Naive thymus-derived CD4-positive, alpha-beta T cell (primary cell): ENCODE measurements around the gene SECISBP2. TPM values are rescaled to one million over a fixed set of nuclear protein-coding genes. Genes with fewer than 3 reads are reported as not detected.
"Not testable (repeated sequence)": the region's sequence is repeated elsewhere in the genome, so short reads cannot be mapped to it uniquely, and the experiment has no call there.

ENCODE experiments used
- ATAC-seq: fragments of 150-1000 bp; cut with Tn5 transposase; 2 replicates; pipeline ENCODE4 v1.10.0; 2021; ENCODE audit warnings: mild to moderate bottlenecking, moderate library complexity
- CTCF ChIA-PET: fragments of 350-600 bp; sonication (Branson Sonifier 250); formaldehyde crosslinking; loops from one replicate; lab custom pipeline; 2021; ENCODE audit warnings: antibody characterized with exemption; lab: Charles Lee
- POLR2A ChIA-PET: fragments of 350-600 bp; sonication (Branson Sonifier 250); formaldehyde crosslinking; loops from one replicate; lab custom pipeline; 2021; ENCODE audit warnings: antibody characterized with exemption, inconsistent platforms; lab: Charles Lee
- DNase-seq, 9 donors: peaks; one replicate each; pipeline versions ENCODE4 v3.0.0 to v3.0.0-alpha.2; 2020 to 2022; ENCODE audit warnings: mixed read lengths in 1 of 9
- H3K27ac ChIP-seq: one replicate; pipeline ENCODE4 v1.7.0; 2013; ENCODE audit warnings: mild to moderate bottlenecking, low read depth, low read length, moderate library complexity
- H3K27me3 ChIP-seq, 2 donors: one replicate each; pipeline ENCODE4 v1.7.0; 2013; ENCODE audit warnings: low read length in 2 of 2, mild to moderate bottlenecking in 2 of 2, moderate library complexity in 2 of 2; ENCODE audit not compliant: control insufficient read depth in 2 of 2, insufficient read depth in 2 of 2
- H3K36me3 ChIP-seq, 3 experiments: 1 replicate in 2 of 3; 2 replicates in 1 of 3; pipeline ENCODE4 v1.7.0; 2013; ENCODE audit warnings: low read length in 3 of 3, mild to moderate bottlenecking in 3 of 3, moderate library complexity in 1 of 3; ENCODE audit not compliant: insufficient read depth in 3 of 3, control insufficient read depth in 2 of 3
- H3K4me1 ChIP-seq, 2 donors: one replicate each; pipeline ENCODE4 v1.7.0; 2013; ENCODE audit warnings: low read length in 2 of 2, mild to moderate bottlenecking in 2 of 2, moderate library complexity in 1 of 2; ENCODE audit not compliant: control insufficient read depth in 2 of 2, insufficient read depth in 2 of 2
- H3K4me3 ChIP-seq: 2 replicates; pipeline ENCODE4 v1.7.0; 2013; ENCODE audit warnings: mild to moderate bottlenecking, low read length
- H3K9me3 ChIP-seq, 3 experiments: 1 replicate in 2 of 3; 2 replicates in 1 of 3; pipeline ENCODE4 v1.7.0; 2013; ENCODE audit warnings: low read length in 3 of 3; ENCODE audit not compliant: control insufficient read depth in 2 of 3
- H3K27ac Mint-ChIP-seq, 9 donors: one replicate each; pipeline ENCODE4 v1.8.0; 2020 to 2022; ENCODE audit warnings: mixed read lengths in 9 of 9, mild to moderate bottlenecking in 8 of 9, moderate library complexity in 5 of 9, inconsistent platforms in 2 of 9
- H3K27me3 Mint-ChIP-seq, 5 donors: one replicate each; pipeline ENCODE4 v1.8.0; 2021 to 2022; ENCODE audit warnings: mixed read lengths in 5 of 5, mild to moderate bottlenecking in 1 of 5
- H3K36me3 Mint-ChIP-seq, 5 donors: one replicate each; pipeline ENCODE4 v1.8.0; 2020 to 2022; ENCODE audit warnings: mixed read lengths in 5 of 5, mild to moderate bottlenecking in 3 of 5, inconsistent platforms in 1 of 5
- H3K4me1 Mint-ChIP-seq, 7 donors: one replicate each; pipeline ENCODE4 v1.8.0; 2020 to 2022; ENCODE audit warnings: mixed read lengths in 7 of 7, mild to moderate bottlenecking in 3 of 7, inconsistent platforms in 1 of 7
- H3K4me3 Mint-ChIP-seq, 10 donors: one replicate each; pipeline ENCODE4 v1.8.0; 2020 to 2022; ENCODE audit warnings: mild to moderate bottlenecking in 10 of 10, mixed read lengths in 10 of 10, moderate library complexity in 6 of 10, inconsistent platforms in 2 of 10
- H3K9me3 Mint-ChIP-seq, 11 donors: one replicate each; pipeline ENCODE4 v1.8.0; 2020 to 2022; ENCODE audit warnings: mixed read lengths in 11 of 11, mild to moderate bottlenecking in 4 of 11, inconsistent platforms in 1 of 11, moderate library complexity in 1 of 11
- intact Hi-C, 2 donors: fragments of 100-400 bp; cut with micrococcal nuclease; formaldehyde crosslinking; loops; one replicate each; pipeline ENCODE4 v1.15.1; 2023
- polyA plus RNA-seq, 2 donors: library from polyadenylated mRNA; unstranded; fragments of 300-500 nt; fragmentation: Illumina TruSeq; gene quantifications; one replicate each; pipeline ENCODE4 v1.2.3, GENCODE V29; 2021
- total RNA-seq, 6 experiments: library from RNA in 5 of 6; stranded (reverse) in 5 of 6; gene quantifications; 1 replicate in 5 of 6; 2 replicates in 1 of 6; pipeline ENCODE4 v1.2.3 and lab custom pipeline; 2021 to 2026

Gene SECISBP2, protein sequence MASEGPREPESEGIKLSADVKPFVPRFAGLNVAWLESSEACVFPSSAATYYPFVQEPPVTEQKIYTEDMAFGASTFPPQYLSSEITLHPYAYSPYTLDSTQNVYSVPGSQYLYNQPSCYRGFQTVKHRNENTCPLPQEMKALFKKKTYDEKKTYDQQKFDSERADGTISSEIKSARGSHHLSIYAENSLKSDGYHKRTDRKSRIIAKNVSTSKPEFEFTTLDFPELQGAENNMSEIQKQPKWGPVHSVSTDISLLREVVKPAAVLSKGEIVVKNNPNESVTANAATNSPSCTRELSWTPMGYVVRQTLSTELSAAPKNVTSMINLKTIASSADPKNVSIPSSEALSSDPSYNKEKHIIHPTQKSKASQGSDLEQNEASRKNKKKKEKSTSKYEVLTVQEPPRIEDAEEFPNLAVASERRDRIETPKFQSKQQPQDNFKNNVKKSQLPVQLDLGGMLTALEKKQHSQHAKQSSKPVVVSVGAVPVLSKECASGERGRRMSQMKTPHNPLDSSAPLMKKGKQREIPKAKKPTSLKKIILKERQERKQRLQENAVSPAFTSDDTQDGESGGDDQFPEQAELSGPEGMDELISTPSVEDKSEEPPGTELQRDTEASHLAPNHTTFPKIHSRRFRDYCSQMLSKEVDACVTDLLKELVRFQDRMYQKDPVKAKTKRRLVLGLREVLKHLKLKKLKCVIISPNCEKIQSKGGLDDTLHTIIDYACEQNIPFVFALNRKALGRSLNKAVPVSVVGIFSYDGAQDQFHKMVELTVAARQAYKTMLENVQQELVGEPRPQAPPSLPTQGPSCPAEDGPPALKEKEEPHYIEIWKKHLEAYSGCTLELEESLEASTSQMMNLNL
- total RNA-seq = 100 to 1,000 TPM in 4 of 5 experiments, 10 to 100 TPM in 1; 55.0 to 130 (median 109) TPM
- 10 to 100 TPM; 20.1 to 29.0 TPM for polyA plus RNA-seq
- total RNA-seq (lab: John Stamatoyannopoulos, UW) = 251 reads per million, percentile 95 among the genes with 10 or more reads in this experiment

DNA sequence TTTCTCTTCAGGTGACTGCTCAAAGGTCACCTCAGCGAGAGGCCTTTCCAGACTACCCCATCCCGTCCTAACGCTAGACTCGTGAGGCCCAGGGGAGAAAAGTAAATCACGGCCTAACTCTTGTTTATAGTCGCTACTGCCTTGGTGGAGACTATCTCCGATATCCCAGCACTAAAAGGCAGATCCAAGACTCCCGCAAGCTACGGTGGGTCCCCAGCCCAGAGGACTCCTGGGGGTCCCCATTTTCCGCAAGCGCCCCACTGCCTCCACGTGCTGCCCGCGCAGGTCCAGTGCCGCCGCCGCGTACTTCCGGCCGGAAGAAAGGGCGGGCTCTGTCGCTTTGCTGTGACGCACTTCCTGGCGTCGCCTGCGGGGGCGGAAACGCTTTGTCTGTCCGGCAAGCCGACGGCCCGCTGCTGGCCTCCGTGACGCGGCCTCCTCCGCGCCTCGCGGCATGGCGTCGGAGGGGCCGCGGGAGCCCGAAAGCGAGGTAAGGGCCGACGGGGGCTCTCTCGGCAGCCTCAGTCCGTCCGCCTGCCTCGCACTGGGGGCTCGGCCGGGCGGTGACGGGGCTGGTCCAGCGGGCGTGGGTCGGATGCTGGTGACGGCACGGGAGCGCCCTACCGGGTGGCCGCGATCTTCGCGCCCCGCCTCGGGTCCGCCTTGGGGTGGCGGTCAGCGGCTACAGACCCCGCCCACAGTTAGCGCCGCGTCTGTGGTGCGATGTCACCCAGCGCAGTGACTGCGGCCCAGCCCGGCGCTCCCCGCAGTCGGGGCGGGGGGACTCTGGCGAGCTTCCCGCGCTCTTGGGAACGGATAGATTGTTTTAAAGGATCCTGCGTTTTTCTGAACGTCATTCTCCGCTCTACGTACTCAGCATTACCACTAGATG is at the start of gene SECISBP2:
Gene SECISBP2, plus strand, starts transcription at position 378 of the 892 bp plus-strand sequence. Its CDS starts 77 bp downstream, at position 455.
- H3K27me3 ChIP-seq = no peaks in the 10 kb centered on the region
- intact Hi-C loops = loop anchor here (1.0 to 10.0 kb wide), 18 partner anchors 8 to 1344 kb away; partner anchors contain the start of genes GADD45G (in 2 of the 2), SEMA4D (in 2 of the 2), CDK20 (in 1 of the 2) and SPIN1 (in 1 of the 2)
- peaks cover 24 to 74% (median 56%) of the 10 kb centered on the region in 7 donors for H3K4me1 Mint-ChIP-seq

GRCh38 chr9:89273528-89274279 is 44.6 kb upstream of the SECISBP2 start:
- Histone ChIP-seq H3K9me3 (peaks cover 0 to 19% (median 5%) of the 10 kb centered on the region in 3 experiments), H3K4me1 (peaks cover 4 to 11% of the 10 kb centered on the region in 2 donors), H3K27me3 (no peaks in the 10 kb centered on the region), H3K4me3 (no peak overlapping the region), H3K36me3 (no peaks in the 10 kb centered on the region), H3K27ac (no peak overlapping the region)
- intact Hi-C loops = no loop called here
- peaks cover 8 to 15% (median 14%) of the 10 kb centered on the region in 7 donors for H3K4me1 Mint-ChIP-seq
- H3K27me3 Mint-ChIP-seq = peaks cover 9 to 31% (median 15%) of the 10 kb centered on the region in 5 donors
- ChIA-PET POLR2A (no interaction called here), CTCF (no interaction called here)
- H3K36me3 Mint-ChIP-seq = peaks cover 9 to 23% (median 19%) of the 10 kb centered on the region in 5 donors
- H3K4me3 Mint-ChIP-seq = no peak overlapping the region
- DNase-seq (no peak), ATAC-seq (no peak)
- H3K27ac Mint-ChIP-seq = no peak overlapping the region
- peaks cover 0 to 46% (median 27%) of the 10 kb centered on the region in 11 donors for H3K9me3 Mint-ChIP-seq

More for the DNA sequence above, at the start of gene SECISBP2:
- H3K4me1 ChIP-seq = peaks cover 25 to 36% of the 10 kb centered on the region in 2 donors
- H3K9me3 Mint-ChIP-seq = no peaks in the 10 kb centered on the region
- peak within 1 kb of the TSS; percentile 92 to 99 (median 98) for H3K27ac Mint-ChIP-seq
- DNase-seq = peak; percentile 90 to 97 (median 93)
- peak within 1 kb of the TSS; percentile 83 to 96 (median 92) for H3K4me3 Mint-ChIP-seq
- H3K36me3 Mint-ChIP-seq = peaks cover 4 to 41% (median 16%) of the 10 kb centered on the region in 5 donors
- H3K27ac ChIP-seq = peak within 1 kb of the TSS; percentile 99
- peak; percentile 94 for ATAC-seq
- peak within 1 kb of the TSS; percentile 78 for H3K4me3 ChIP-seq
- no peaks in the 10 kb centered on the region for H3K9me3 ChIP-seq
- peaks cover 0 to 8% (median 0%) of the 10 kb centered on the region in 3 experiments for H3K36me3 ChIP-seq
- POLR2A ChIA-PET = interaction anchor here (0.6 to 1.6 kb wide), 8 partner anchors 8 to 230 kb away, joined by 3 to 7 read pairs (median 4); no protein-coding TSS in a partner anchor
- CTCF ChIA-PET = interaction anchor here (0.5 kb wide), 1 partner anchor 153 kb away, joined by 4 read pairs; no protein-coding TSS in a partner anchor
- H3K27me3 Mint-ChIP-seq = no peaks in the 10 kb centered on the region

- Histone ChIP-seq H3K4me3 (no peak overlapping the region), H3K27me3 (no peaks in the 10 kb centered on the region), H3K9me3 (peaks cover 0 to 19% (median 5%) of the 10 kb centered on the region in 3 experiments), H3K4me1 (peaks cover 8 to 11% of the 10 kb centered on the region in 2 donors), H3K36me3 (no peaks in the 10 kb centered on the region), H3K27ac (no peak overlapping the region)
- no peak overlapping the region for H3K27ac Mint-ChIP-seq
- ATAC-seq = no peak
- peaks cover 14 to 25% (median 22%) of the 10 kb centered on the region in 7 donors for H3K4me1 Mint-ChIP-seq
- peaks cover 9 to 26% (median 15%) of the 10 kb centered on the region in 5 donors for H3K27me3 Mint-ChIP-seq
- peaks cover 0 to 46% (median 27%) of the 10 kb centered on the region in 11 donors for H3K9me3 Mint-ChIP-seq
- CTCF ChIA-PET = no interaction called here
- intact Hi-C loops = loop anchor here in 1 of 2 donors (5.0 kb wide), 1 partner anchor 98 kb away; the partner anchor contains the start of gene SHC3
- DNase-seq = no peak
- POLR2A ChIA-PET = no interaction called here
- H3K4me3 Mint-ChIP-seq = no peak overlapping the region
- peaks cover 9 to 23% (median 19%) of the 10 kb centered on the region in 5 donors for H3K36me3 Mint-ChIP-seq
These were observed 43.5 kb upstream of the SECISBP2 start for GRCh38 chr9:89274838-89275237.

DNA sequence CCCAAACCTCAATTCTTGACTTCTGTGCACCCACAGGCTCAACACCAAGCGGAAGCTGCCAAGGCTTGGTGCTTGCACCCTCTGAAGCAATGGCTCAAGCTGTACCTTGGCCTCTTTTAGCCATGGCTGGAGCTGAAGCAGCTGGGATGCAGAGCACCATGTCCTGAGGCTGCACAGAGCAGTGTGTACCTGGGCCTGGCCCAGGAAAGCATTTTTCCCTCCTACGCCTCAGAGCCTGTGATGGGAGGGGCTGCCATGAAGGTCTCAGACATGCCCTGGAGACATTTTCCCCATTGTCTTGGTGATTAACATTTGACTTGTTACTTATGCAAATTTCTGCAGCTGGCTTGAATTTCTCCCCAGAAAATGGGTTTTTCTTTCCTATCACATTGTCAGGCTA is 42.3 kb upstream of the SECISBP2 start:
- H3K27me3 Mint-ChIP-seq = peaks cover 9 to 19% (median 14%) of the 10 kb centered on the region in 5 donors
- H3K4me1 Mint-ChIP-seq = peaks cover 14 to 26% (median 24%) of the 10 kb centered on the region in 7 donors
- H3K27me3 ChIP-seq, CTCF ChIA-PET, H3K27ac ChIP-seq, ATAC-seq, POLR2A ChIA-PET, H3K4me3 ChIP-seq, H3K27ac Mint-ChIP-seq, H3K36me3 ChIP-seq, DNase-seq: not testable (repeated sequence)
- peaks cover 0 to 46% (median 27%) of the 10 kb centered on the region in 11 donors for H3K9me3 Mint-ChIP-seq
- H3K36me3 Mint-ChIP-seq = peaks cover 9 to 25% (median 19%) of the 10 kb centered on the region in 5 donors
- peak overlapping the region in 1 of 10 donors; percentile 47 for H3K4me3 Mint-ChIP-seq
- Histone ChIP-seq H3K4me1 (peaks cover 8 to 11% of the 10 kb centered on the region in 2 donors), H3K9me3 (peaks cover 0 to 19% (median 5%) of the 10 kb centered on the region in 3 experiments)
- intact Hi-C loops = loop anchor here in 1 of 2 donors (5.0 kb wide), 1 partner anchor 99 kb away; the partner anchor contains the start of gene SHC3

DNA sequence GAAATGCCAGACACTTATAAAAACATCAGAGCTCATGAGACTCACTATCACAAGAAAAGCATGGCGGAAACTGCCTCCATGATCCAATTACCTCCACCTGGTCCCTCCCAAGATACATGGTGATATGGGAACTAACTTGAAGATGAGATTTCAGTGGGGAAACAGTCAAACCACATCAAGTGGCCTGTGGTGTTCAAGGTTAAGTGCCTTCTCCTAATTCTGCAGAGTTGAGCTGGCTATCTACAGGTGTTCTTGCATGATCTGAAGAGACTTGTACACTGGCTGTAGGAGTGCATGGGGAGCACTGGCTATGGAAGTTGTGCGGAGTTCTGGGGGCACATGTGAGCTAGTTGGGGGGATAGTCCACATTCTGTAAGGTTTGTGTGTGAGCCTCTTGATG is 41.3 kb upstream of the SECISBP2 start:
- Histone ChIP-seq H3K36me3 (no peaks in the 10 kb centered on the region), H3K27ac (no peak overlapping the region), H3K27me3 (no peaks in the 10 kb centered on the region), H3K4me3 (no peak overlapping the region), H3K9me3 (peaks cover 0 to 19% (median 5%) of the 10 kb centered on the region in 3 experiments), H3K4me1 (peaks cover 8 to 11% of the 10 kb centered on the region in 2 donors)
- Mint-ChIP-seq H3K4me1 (peaks cover 14 to 26% (median 24%) of the 10 kb centered on the region in 7 donors), H3K27ac (peak overlapping the region in 5 of 9 donors; percentile 13 to 69 (median 37)), H3K36me3 (peaks cover 4 to 29% (median 19%) of the 10 kb centered on the region in 5 donors), H3K4me3 (peak overlapping the region in 8 of 10 donors; percentile 31 to 64 (median 58)), H3K27me3 (peaks cover 8 to 14% (median 11%) of the 10 kb centered on the region in 5 donors), H3K9me3 (peaks cover 0 to 39% (median 21%) of the 10 kb centered on the region in 11 donors)
- no peak for ATAC-seq
- POLR2A ChIA-PET = no interaction called here
- intact Hi-C loops = loop anchor here in 1 of 2 donors (5.0 kb wide), 1 partner anchor 100 kb away; the partner anchor contains the start of gene SHC3
- CTCF ChIA-PET = interaction anchor here (0.8 kb wide), 1 partner anchor 13 kb away, joined by 3 read pairs; no protein-coding TSS in a partner anchor
- DNase-seq = no peak
